Mesenchymal stem cell (in vitro differentiated cells and primary cell): ENCODE data around the gene GRK4.
A peak's percentile ranks its signal among the peaks of the same experiment; 100 is the strongest.

Experiments used
- DNase-seq: peaks from one replicate; pipeline ENCODE4 v3.0.0-alpha.2; 2013
- H2AFZ ChIP-seq: one replicate; pipeline ENCODE4 v1.6.1; 2013; ENCODE audit warnings: low read depth, mild to moderate bottlenecking, control low read depth, inconsistent platforms, low read length, moderate library complexity
- H2AK5ac ChIP-seq: 2 replicates; pipeline ENCODE4 v1.6.1; 2013; ENCODE audit warnings: low read length, moderate library complexity, mild to moderate bottlenecking, inconsistent platforms; ENCODE audit not compliant: severe bottlenecking
- H2BK120ac ChIP-seq: one replicate; pipeline ENCODE4 v1.6.1; 2013; ENCODE audit warnings: low read depth, mild to moderate bottlenecking, inconsistent platforms, low read length, moderate library complexity
- H2BK12ac ChIP-seq, 2 experiments: one replicate each; pipeline ENCODE4 v1.6.1; 2013; ENCODE audit warnings: inconsistent platforms in 2 of 2, low read length in 2 of 2, mild to moderate bottlenecking in 2 of 2, moderate library complexity in 2 of 2, control low read depth in 1 of 2
- H2BK15ac ChIP-seq: one replicate; pipeline ENCODE4 v1.6.1; 2013; ENCODE audit warnings: mild to moderate bottlenecking, low read depth, inconsistent platforms; ENCODE audit not compliant: poor library complexity, severe bottlenecking
- H2BK5ac ChIP-seq: 2 replicates; pipeline ENCODE4 v1.6.1; 2013; ENCODE audit warnings: low read depth, mild to moderate bottlenecking, low read length, control low read depth, inconsistent platforms; ENCODE audit not compliant: poor library complexity, severe bottlenecking
- H3K14ac ChIP-seq, 2 experiments: one replicate each; pipeline ENCODE4 v1.6.1; 2013; ENCODE audit warnings: inconsistent platforms in 2 of 2, low read length in 2 of 2, control low read depth in 1 of 2, mild to moderate bottlenecking in 1 of 2, moderate library complexity in 1 of 2
- H3K18ac ChIP-seq, 2 experiments: one replicate each; pipeline ENCODE4 v1.6.1; 2013; ENCODE audit warnings: inconsistent platforms in 2 of 2, low read length in 2 of 2, control low read depth in 1 of 2, low read depth in 1 of 2, mild to moderate bottlenecking in 1 of 2
- H3K23ac ChIP-seq, 2 experiments: one replicate each; pipeline ENCODE4 v1.6.1; 2013; ENCODE audit warnings: inconsistent platforms in 2 of 2, low read length in 2 of 2, mild to moderate bottlenecking in 2 of 2, moderate library complexity in 2 of 2, control low read depth in 1 of 2
- H3K27ac ChIP-seq: 2 replicates; pipeline ENCODE4 v1.5.1; 2013; ENCODE audit warnings: mild to moderate bottlenecking, moderate library complexity, low read length, control low read depth, inconsistent platforms; ENCODE audit not compliant: poor library complexity, severe bottlenecking
- H3K27me3 ChIP-seq, 2 experiments: 2 replicates each; pipeline versions ENCODE4 v1.6.1 to v1.7.0; 2013; ENCODE audit warnings: low read length in 2 of 2, mild to moderate bottlenecking in 2 of 2, moderate library complexity in 2 of 2, control low read depth in 1 of 2, inconsistent platforms in 1 of 2; ENCODE audit not compliant: control insufficient read depth in 1 of 2, insufficient read depth in 1 of 2
- H3K36me3 ChIP-seq, 2 experiments: 2 replicates each; pipeline versions ENCODE4 v1.6.1 to v1.7.0; 2013; ENCODE audit warnings: low read length in 2 of 2, control low read depth in 1 of 2, inconsistent platforms in 1 of 2, low read depth in 1 of 2, mild to moderate bottlenecking in 1 of 2; ENCODE audit not compliant: insufficient read depth in 2 of 2, control insufficient read depth in 1 of 2
- H3K4ac ChIP-seq, 2 experiments: one replicate each; pipeline ENCODE4 v1.6.1; 2013; ENCODE audit warnings: inconsistent platforms in 2 of 2, low read length in 2 of 2, mild to moderate bottlenecking in 2 of 2, moderate library complexity in 2 of 2, control low read depth in 1 of 2, low read depth in 1 of 2
- H3K4me1 ChIP-seq: 2 replicates; pipeline ENCODE4 v1.6.1; 2013; ENCODE audit warnings: low read depth, low read length, control low read depth; ENCODE audit not compliant: control insufficient read depth, insufficient read depth
- H3K4me2 ChIP-seq: 2 replicates; pipeline ENCODE4 v1.6.1; 2013; ENCODE audit warnings: low read length, mild to moderate bottlenecking, inconsistent platforms; ENCODE audit not compliant: poor library complexity, severe bottlenecking
- H3K4me3 ChIP-seq, 2 experiments: 2 replicates each; pipeline versions ENCODE4 v1.5.1 to v1.7.0; 2013; ENCODE audit warnings: low read length in 2 of 2, mild to moderate bottlenecking in 2 of 2, control low read depth in 1 of 2, low read depth in 1 of 2; ENCODE audit not compliant: insufficient read depth in 1 of 2
- H3K79me1 ChIP-seq: replicated peaks from 2 replicates; pipeline ENCODE4 v1.6.1; 2013; ENCODE audit warnings: mild to moderate bottlenecking, control low read depth, low read length, inconsistent platforms; ENCODE audit not compliant: poor library complexity, severe bottlenecking
- H3K9ac ChIP-seq: 2 replicates; pipeline ENCODE4 v1.7.0; 2013; ENCODE audit warnings: mild to moderate bottlenecking, low read length, moderate library complexity
- H3K9me3 ChIP-seq: 2 replicates; pipeline ENCODE4 v1.7.0; 2013; ENCODE audit warnings: mild to moderate bottlenecking, low read length; ENCODE audit not compliant: control insufficient read depth
- H4K8ac ChIP-seq: one replicate; pipeline ENCODE4 v1.6.1; 2013; ENCODE audit warnings: inconsistent platforms, mild to moderate bottlenecking, low read length, moderate library complexity
- H4K91ac ChIP-seq: one replicate; pipeline ENCODE4 v1.6.1; 2013; ENCODE audit warnings: mild to moderate bottlenecking, low read length, inconsistent platforms
- WGBS: methylation state at CpG from one replicate; pipeline ENCODE4 v1.1.7; 2013; ENCODE audit warnings: mixed read lengths; 5-methylcytosine and 5-hydroxymethylcytosine counted together

GRK4 gene

GRCh38 chr4:3035249-3035648 is 71.9 kb downstream of the GRK4 start:
- H3K23ac ChIP-seq, result no peak overlapping the region
- H3K9ac ChIP-seq, result no peak overlapping the region
- no peak overlapping the region for H2BK120ac ChIP-seq
- no peak overlapping the region for H4K91ac ChIP-seq
- no peak overlapping the region for H3K4me3 ChIP-seq
- no peak overlapping the region for H3K27ac ChIP-seq
- peaks cover 0 to 54% of the 10 kb centered on the region in 2 experiments for H3K27me3 ChIP-seq
- no peak overlapping the region for H2BK12ac ChIP-seq
- no peaks in the 10 kb centered on the region for H3K36me3 ChIP-seq
- H2BK15ac ChIP-seq, result no peak overlapping the region
- no peak overlapping the region for H2AFZ ChIP-seq
- no peak overlapping the region for H2AK5ac ChIP-seq
- DNase-seq, result no peak
- H3K9me3 ChIP-seq, result no peaks in the 10 kb centered on the region
- H3K18ac ChIP-seq, result no peak overlapping the region
- H3K4ac ChIP-seq, result no peak overlapping the region
- 92% methylated on average over 8 of the region's 8 CpGs for WGBS
- no peak overlapping the region for H2BK5ac ChIP-seq
- no peak overlapping the region for H4K8ac ChIP-seq
- H3K79me1 ChIP-seq, result no peaks in the 10 kb centered on the region
- H3K4me1 ChIP-seq, result no peaks in the 10 kb centered on the region
- no peak overlapping the region for H3K4me2 ChIP-seq
- no peak overlapping the region for H3K14ac ChIP-seq

- WGBS, result 76% methylated on average over 4 of the region's 6 CpGs
Measured at GRCh38 chr4:3035674-3036073, 72.3 kb downstream of the GRK4 start.

GRCh38 chr4:3036131-3036952 is 73.0 kb downstream of the GRK4 start:
- Histone ChIP-seq H3K27me3 (peaks cover 0 to 46% of the 10 kb centered on the region in 2 experiments), H3K9me3 (no peaks in the 10 kb centered on the region), H3K27ac (no peak overlapping the region), H3K4ac (no peak overlapping the region), H4K91ac (no peak overlapping the region), H3K36me3 (no peaks in the 10 kb centered on the region), H3K9ac (no peak overlapping the region), H2AFZ (no peak overlapping the region), H2BK120ac (no peak overlapping the region), H2AK5ac (no peak overlapping the region), H3K14ac (no peak overlapping the region), H3K23ac (peak overlapping the region in 1 of 2 experiments; percentile 32), H2BK5ac (no peak overlapping the region), H3K4me3 (no peak overlapping the region), H4K8ac (no peak overlapping the region), H2BK12ac (no peak overlapping the region), H3K4me2 (no peak overlapping the region), H3K79me1 (no peaks in the 10 kb centered on the region), H3K18ac (no peak overlapping the region), H2BK15ac (no peak overlapping the region), H3K4me1 (no peaks in the 10 kb centered on the region)
- WGBS, result 90% methylated on average over 21 of the region's 21 CpGs
- DNase-seq, result no peak

More at GRCh38 chr4:3035674-3036073, 72.3 kb downstream of the GRK4 start:
- H3K18ac ChIP-seq, result no peak overlapping the region
- H3K4me3 ChIP-seq, result no peak overlapping the region
- H2AK5ac ChIP-seq, result no peak overlapping the region
- H3K4me1 ChIP-seq, result no peaks in the 10 kb centered on the region
- H4K91ac ChIP-seq, result no peak overlapping the region
- no peak overlapping the region for H2BK5ac ChIP-seq
- no peak overlapping the region for H2BK120ac ChIP-seq
- H3K79me1 ChIP-seq, result no peaks in the 10 kb centered on the region
- no peaks in the 10 kb centered on the region for H3K9me3 ChIP-seq
- no peak overlapping the region for H3K23ac ChIP-seq
- H2BK12ac ChIP-seq, result no peak overlapping the region
- H3K27me3 ChIP-seq, result peaks cover 0 to 50% of the 10 kb centered on the region in 2 experiments
- no peak overlapping the region for H3K27ac ChIP-seq
- no peak overlapping the region for H4K8ac ChIP-seq
- H3K4ac ChIP-seq, result no peak overlapping the region
- no peak overlapping the region for H2BK15ac ChIP-seq
- DNase-seq, result no peak
- no peak overlapping the region for H2AFZ ChIP-seq
- no peaks in the 10 kb centered on the region for H3K36me3 ChIP-seq
- H3K9ac ChIP-seq, result no peak overlapping the region
- no peak overlapping the region for H3K14ac ChIP-seq
- H3K4me2 ChIP-seq, result no peak overlapping the region

- H2BK15ac ChIP-seq, result no peak overlapping the region
- no peaks in the 10 kb centered on the region for H3K9me3 ChIP-seq
- no peak overlapping the region for H3K14ac ChIP-seq
- peaks cover 0 to 48% of the 10 kb centered on the region in 2 experiments for H3K27me3 ChIP-seq
- peak overlapping the region in 1 of 2 experiments; percentile 57 for H3K4me3 ChIP-seq
- no peak overlapping the region for H3K18ac ChIP-seq
- no peak overlapping the region for H2AFZ ChIP-seq
- H3K23ac ChIP-seq, result no peak overlapping the region
- no peak overlapping the region for H2AK5ac ChIP-seq
- H2BK120ac ChIP-seq, result no peak overlapping the region
- no peaks in the 10 kb centered on the region for H3K79me1 ChIP-seq
- WGBS, result 82% methylated on average over 5 of the region's 6 CpGs
- H2BK5ac ChIP-seq, result no peak overlapping the region
- H4K91ac ChIP-seq, result no peak overlapping the region
- no peaks in the 10 kb centered on the region for H3K36me3 ChIP-seq
- H3K9ac ChIP-seq, result peak overlapping the region; percentile 56
- no peak overlapping the region for H3K4ac ChIP-seq
- DNase-seq, result no peak
- no peak overlapping the region for H2BK12ac ChIP-seq
- H4K8ac ChIP-seq, result no peak overlapping the region
- no peak overlapping the region for H3K4me2 ChIP-seq
- H3K27ac ChIP-seq, result no peak overlapping the region
- H3K4me1 ChIP-seq, result no peaks in the 10 kb centered on the region
Measured at GRCh38 chr4:3037957-3038461, 74.6 kb downstream of the GRK4 start.
